ENCODE measurements around the gene PRDM15.

The PRDM15 gene

DNA sequence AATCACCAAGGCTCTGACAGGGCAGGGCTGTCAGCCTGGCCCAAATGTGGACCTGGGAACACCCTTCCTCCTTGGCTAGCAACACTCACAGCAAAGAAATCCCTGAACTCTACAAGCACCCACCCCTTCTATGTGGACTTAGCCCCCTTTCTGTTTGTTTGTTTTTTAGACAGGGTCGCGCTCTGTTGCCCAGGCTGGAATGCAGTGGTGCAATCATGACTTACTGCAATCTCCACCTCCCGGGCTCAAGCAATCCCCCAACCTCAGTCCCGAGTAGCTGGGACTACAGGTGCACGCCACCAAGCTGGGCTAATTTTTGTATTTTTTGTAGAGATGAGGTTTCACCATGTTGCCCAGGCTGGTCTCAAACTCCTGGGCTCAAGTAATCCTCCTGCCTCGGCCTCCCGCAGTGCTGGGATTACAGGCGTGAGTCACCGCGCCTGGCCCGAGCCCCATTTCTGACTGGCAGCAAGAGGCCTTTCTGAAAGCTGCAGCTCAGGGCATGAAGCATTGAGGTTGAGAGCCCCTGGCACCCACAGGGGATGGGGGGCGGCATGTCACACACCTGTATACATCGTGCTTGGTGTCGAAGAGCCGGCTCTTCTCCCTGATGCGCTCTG is 128.5 kb downstream of the PRDM15 start:
- TF ChIP-seq, protein P1, sequence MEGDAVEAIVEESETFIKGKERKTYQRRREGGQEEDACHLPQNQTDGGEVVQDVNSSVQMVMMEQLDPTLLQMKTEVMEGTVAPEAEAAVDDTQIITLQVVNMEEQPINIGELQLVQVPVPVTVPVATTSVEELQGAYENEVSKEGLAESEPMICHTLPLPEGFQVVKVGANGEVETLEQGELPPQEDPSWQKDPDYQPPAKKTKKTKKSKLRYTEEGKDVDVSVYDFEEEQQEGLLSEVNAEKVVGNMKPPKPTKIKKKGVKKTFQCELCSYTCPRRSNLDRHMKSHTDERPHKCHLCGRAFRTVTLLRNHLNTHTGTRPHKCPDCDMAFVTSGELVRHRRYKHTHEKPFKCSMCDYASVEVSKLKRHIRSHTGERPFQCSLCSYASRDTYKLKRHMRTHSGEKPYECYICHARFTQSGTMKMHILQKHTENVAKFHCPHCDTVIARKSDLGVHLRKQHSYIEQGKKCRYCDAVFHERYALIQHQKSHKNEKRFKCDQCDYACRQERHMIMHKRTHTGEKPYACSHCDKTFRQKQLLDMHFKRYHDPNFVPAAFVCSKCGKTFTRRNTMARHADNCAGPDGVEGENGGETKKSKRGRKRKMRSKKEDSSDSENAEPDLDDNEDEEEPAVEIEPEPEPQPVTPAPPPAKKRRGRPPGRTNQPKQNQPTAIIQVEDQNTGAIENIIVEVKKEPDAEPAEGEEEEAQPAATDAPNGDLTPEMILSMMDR (conservative IDR thresholded peaks at IDR 0.05; ENCODE audit: low read depth, low read length): no peak
- DNase-seq (ENCODE audit: low read depth): no peak
- H3K4me3 ChIP-seq (ENCODE audit: low read depth, low read length): no peak overlapping the region

DNA sequence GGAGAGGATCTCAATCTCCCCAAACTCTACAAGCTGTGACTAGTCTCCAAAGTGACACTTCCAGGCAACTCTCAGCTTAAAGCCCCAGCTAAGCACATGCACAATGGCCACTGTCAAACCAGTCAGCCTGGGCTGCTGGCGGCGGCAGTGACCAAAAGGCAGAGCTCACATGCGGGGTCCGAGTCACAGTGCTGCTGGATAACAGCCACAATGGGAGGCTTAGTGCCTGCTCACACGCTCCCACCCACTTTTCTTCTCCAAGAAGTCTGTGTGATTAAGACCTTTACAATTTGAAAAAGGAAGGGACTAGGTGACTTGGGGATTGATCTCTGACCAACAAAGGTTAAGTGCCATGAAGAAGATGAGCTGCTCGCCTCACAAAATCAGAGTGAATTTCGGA is 129.1 kb downstream of the PRDM15 start:
- TF ChIP-seq, protein P1 (conservative IDR thresholded peaks at IDR 0.05; ENCODE audit: low read depth, low read length): no peak
- DNase-seq (ENCODE audit: low read depth): no peak
- H3K4me3 ChIP-seq (ENCODE audit: low read depth, low read length): no peak overlapping the region

DNA sequence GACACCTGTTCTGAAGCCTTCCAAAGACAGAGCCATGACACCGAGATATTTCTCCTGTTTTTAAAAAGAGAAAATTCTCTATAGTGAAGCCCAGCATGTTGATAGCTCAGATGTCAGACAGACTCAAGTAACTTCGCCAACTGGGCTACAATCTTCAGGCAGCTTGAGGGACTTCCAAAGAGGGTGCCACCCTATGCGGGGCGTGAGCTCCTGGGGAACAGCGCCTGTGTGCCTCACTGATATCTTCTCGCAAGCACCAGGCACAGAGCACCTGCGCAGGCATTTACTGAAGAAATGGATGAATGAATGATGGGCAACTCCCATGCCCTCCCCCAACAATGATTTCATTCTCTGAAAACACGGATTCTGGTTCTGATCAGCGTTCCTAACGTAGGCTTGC is 129.9 kb downstream of the PRDM15 start:
- H3K4me3 ChIP-seq (ENCODE audit: low read depth, low read length): no peak overlapping the region
- TF ChIP-seq, protein P1 (conservative IDR thresholded peaks at IDR 0.05; ENCODE audit: low read depth, low read length): no peak
- no peak for DNase-seq (ENCODE audit: low read depth)
